Osteocyte (in vitro differentiated cells): ENCODE results near the gene LMAN2. TPM values are rescaled to one million over a fixed set of nuclear protein-coding genes. Genes with fewer than 3 reads are reported as not detected.
A peak's percentile ranks its signal among the peaks of the same experiment; 100 is the strongest.

Experiments used
- DNase-seq: peaks from one replicate; pipeline ENCODE4 v3.0.0; 2021; ENCODE audit warnings: mixed read lengths; ENCODE audit not compliant: unreplicated experiment; ENCODE audit errors: extremely low spot score
- H3K27ac Mint-ChIP-seq: one replicate; pipeline ENCODE4 v1.8.0; 2021; ENCODE audit warnings: mild to moderate bottlenecking, mixed read lengths; ENCODE audit not compliant: unreplicated experiment
- H3K27me3 Mint-ChIP-seq: one replicate; pipeline ENCODE4 v1.8.0; 2021; ENCODE audit warnings: mixed read lengths; ENCODE audit not compliant: unreplicated experiment
- H3K36me3 Mint-ChIP-seq: one replicate; pipeline ENCODE4 v1.8.0; 2021; ENCODE audit warnings: mixed read lengths; ENCODE audit not compliant: unreplicated experiment
- H3K4me1 Mint-ChIP-seq: one replicate; pipeline ENCODE4 v1.8.0; 2021; ENCODE audit warnings: mixed read lengths; ENCODE audit not compliant: unreplicated experiment
- H3K4me3 Mint-ChIP-seq: one replicate; pipeline ENCODE4 v1.8.0; 2021; ENCODE audit warnings: mild to moderate bottlenecking, moderate library complexity, mixed read lengths; ENCODE audit not compliant: unreplicated experiment
- H3K9me3 Mint-ChIP-seq: one replicate; pipeline ENCODE4 v1.8.0; 2021; ENCODE audit warnings: mixed read lengths; ENCODE audit not compliant: unreplicated experiment
- CTCF ChIP-seq: fragments of 200-600 bp; sonication (generic); IDR thresholded peaks from 2 replicates; pipeline ENCODE4 v1.5.0; 2021; ENCODE audit warnings: antibody characterized with exemption, mild to moderate bottlenecking, moderate library complexity
- total RNA-seq: library from RNA; stranded (reverse); gene quantifications from 2 replicates; pipeline ENCODE4 v1.2.1, GENCODE V29; 2021

The LMAN2 gene
- total RNA-seq, 1 donor from 2014 or later, result 102 TPM

DNA sequence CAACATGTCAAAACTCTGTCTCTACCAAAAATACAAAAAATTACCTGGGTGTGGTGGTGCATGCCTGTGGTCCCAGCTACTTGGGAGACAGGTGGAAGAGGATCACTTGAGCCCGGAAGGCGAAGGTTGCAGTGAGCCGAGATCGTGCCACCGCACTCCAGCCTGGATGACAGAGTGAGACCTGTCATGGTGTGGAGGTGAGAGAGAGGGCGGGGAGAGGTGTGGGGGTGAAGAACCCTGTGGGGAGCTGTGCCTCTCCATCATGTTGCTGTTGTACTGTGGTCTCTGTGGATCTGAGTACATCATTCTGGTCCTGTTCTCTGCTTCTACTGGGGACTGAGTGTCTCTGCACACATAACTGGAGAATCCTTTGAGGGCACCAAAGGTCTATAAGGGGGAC lies 21.4 kb upstream of the LMAN2 start:
- Mint-ChIP-seq H3K27me3 (no peaks in the 10 kb centered on the region), H3K27ac (no peak overlapping the region), H3K4me3 (no peak overlapping the region), H3K36me3 (no peaks in the 10 kb centered on the region), H3K9me3 (no peaks in the 10 kb centered on the region), H3K4me1 (peaks cover 8% of the 10 kb centered on the region)
- no peak for TF ChIP-seq CTCF
- DNase-seq, result no peak

DNA sequence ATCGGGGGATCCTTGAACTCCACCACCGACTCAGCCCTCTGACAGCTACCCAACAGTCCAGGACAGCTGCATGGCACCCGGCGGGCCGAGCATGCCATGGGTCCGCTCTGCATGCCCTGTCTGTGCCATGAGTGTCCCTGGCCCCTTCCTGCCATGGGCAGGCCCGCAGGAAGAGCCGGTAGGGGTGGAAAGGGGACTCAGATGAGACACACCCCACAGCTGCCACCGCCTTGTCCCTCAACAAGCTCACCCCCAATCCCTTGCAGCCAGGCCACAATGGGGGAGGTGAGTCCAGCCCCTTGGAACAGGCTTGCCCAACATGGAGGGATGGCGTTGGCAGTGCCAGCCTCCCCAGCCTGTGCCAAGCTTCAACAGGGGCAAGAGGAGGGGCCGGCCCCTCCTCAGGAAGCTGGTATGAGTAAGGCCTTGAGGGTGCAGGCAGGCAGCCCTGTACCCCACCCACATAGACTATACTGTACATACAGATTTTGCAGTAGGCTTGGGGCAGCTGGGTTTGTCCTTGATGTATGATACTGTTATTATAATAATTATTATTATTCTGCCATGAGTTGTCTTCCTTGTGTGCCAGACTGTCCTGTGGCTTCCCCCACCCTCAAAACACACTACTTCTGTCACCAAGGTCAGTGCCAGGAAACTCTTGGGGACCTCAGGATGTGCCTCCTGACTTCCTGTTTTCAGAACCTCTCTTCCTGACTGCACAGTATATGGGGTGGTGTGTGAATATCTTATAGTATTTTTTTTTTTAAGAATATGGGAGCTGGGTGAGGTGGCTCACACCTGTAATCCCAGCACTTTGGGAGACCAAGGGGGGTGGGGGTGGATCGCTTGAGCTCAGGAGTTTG lies 20.8 kb upstream of the LMAN2 start:
- no peaks in the 10 kb centered on the region for H3K9me3 Mint-ChIP-seq
- TF ChIP-seq CTCF, result no peak
- no peaks in the 10 kb centered on the region for H3K36me3 Mint-ChIP-seq
- no peaks in the 10 kb centered on the region for H3K27me3 Mint-ChIP-seq
- peak overlapping the region; percentile 58 for H3K4me3 Mint-ChIP-seq
- no peak overlapping the region for H3K27ac Mint-ChIP-seq
- H3K4me1 Mint-ChIP-seq, result peaks cover 8% of the 10 kb centered on the region
- no peak for DNase-seq

DNA sequence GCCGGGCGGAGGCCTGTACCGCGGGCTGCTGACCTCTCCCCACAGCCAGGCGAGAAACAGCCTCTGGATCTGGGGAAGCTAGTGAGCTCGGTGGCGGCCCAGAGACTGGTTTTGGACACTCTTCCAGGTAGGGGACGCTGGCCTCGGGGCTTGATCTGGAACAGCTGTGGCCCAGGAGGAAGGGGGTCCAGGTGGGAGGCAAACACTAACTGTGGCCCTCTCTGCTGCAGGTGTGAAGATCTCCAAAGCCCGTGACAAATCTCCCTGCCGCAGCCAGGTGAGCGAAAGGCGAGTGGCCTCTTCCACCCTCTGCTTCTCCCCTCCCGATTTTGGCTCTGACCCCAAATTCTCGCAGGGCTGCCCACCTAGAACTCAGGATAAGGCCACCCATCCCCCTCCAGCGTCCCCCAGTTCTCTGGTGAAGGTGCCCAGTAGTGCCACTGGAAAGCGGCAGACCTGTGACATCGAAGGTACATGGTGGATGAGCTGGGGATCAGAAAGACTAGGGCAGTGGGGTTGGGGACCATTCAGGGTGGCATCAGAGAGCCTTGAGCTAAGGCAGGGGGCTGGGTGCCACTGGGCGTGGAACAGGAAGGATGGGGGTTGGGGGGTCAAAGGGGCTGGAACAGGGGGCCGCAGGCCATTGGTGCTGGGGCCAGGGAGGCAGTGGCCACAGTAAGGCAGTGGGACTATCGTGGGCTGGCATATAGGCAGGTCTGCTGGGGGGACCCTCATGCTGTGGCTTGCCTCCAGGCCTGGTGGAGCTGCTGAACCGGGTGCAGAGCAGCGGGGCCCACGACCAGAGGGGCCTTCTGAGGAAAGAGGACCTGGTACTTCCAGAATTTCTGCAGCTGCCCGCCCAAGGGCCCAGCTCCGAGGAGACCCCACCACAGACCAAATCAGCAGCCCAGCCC lies 19.9 kb upstream of the LMAN2 start:
- TF ChIP-seq CTCF, result no peak
- H3K9me3 Mint-ChIP-seq, result no peaks in the 10 kb centered on the region
- H3K27ac Mint-ChIP-seq, result no peak overlapping the region
- H3K27me3 Mint-ChIP-seq, result no peaks in the 10 kb centered on the region
- peaks cover 14% of the 10 kb centered on the region for H3K4me1 Mint-ChIP-seq
- H3K4me3 Mint-ChIP-seq, result peak overlapping the region; percentile 58
- H3K36me3 Mint-ChIP-seq, result no peaks in the 10 kb centered on the region
- DNase-seq, result no peak

DNA sequence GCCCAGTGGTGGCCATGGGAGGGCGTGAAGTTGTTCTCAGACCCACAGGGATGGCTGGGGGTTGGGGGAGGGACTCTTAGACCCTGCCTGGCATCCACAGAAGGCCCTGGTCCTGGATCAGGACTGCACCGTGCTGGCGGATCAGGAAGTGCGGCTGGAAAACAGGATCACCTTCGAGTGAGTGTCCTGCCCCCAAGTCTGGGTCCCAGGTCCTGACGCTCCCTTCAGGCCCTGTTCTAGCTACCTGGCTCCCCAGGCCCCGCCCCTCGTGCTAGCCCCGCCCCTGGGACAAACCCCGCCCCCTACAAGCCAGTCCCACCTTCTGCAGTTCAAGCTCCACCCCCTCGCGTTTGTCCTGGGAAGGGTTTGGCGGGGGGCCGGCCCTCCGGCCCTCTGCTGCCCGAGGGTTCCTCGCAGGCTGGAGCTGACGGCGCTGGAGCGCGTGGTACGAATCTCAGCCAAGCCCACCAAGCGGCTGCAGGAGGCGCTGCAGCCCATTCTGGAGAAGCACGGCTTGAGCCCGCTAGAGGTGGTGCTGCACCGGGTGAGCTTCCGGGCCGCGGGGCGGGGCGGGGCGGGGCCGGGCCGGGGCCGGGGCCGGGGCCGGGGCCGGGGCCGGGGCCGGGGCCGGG lies 19.1 kb upstream of the LMAN2 start:
- peak; percentile 65 for TF ChIP-seq CTCF
- DNase-seq, result peak; percentile 93
- Mint-ChIP-seq H3K9me3 (no peaks in the 10 kb centered on the region), H3K27me3 (no peaks in the 10 kb centered on the region), H3K36me3 (no peaks in the 10 kb centered on the region), H3K4me3 (peak overlapping the region; percentile 69), H3K4me1 (peaks cover 18% of the 10 kb centered on the region), H3K27ac (no peak overlapping the region)
